Stimulated activated naive CD8-positive, alpha-beta T cell treated with anti-CD3 and anti-CD28 coated beads, Interleukin-15, Interleukin-2, amounts not matched to agents 100 ng/mL and 50 ng/mL, for 24 hours (primary cell): ENCODE measurements around the gene COL9A2.
A peak's percentile ranks its signal among the peaks of the same experiment; 100 is the strongest.
"Not testable (repeated sequence)": the region's sequence is repeated elsewhere in the genome, so short reads cannot be mapped to it uniquely, and the experiment has no call there.

Experiments
- H3K27ac Mint-ChIP-seq: one replicate; pipeline ENCODE4 v1.8.0; 2021; ENCODE audit warnings: mild to moderate bottlenecking, mixed read lengths
- H3K27me3 Mint-ChIP-seq: one replicate; pipeline ENCODE4 v1.8.0; 2021; ENCODE audit warnings: mixed read lengths
- H3K36me3 Mint-ChIP-seq: one replicate; pipeline ENCODE4 v1.8.0; 2021; ENCODE audit warnings: low read depth, mixed read lengths
- H3K4me1 Mint-ChIP-seq: one replicate; pipeline ENCODE4 v1.8.0; 2021; ENCODE audit warnings: low read depth, mixed read lengths
- H3K4me3 Mint-ChIP-seq: one replicate; pipeline ENCODE4 v1.8.0; 2021; ENCODE audit warnings: mild to moderate bottlenecking, mixed read lengths
- H3K9me3 Mint-ChIP-seq: one replicate; pipeline ENCODE4 v1.8.0; 2021; ENCODE audit warnings: mixed read lengths

Gene COL9A2

DNA sequence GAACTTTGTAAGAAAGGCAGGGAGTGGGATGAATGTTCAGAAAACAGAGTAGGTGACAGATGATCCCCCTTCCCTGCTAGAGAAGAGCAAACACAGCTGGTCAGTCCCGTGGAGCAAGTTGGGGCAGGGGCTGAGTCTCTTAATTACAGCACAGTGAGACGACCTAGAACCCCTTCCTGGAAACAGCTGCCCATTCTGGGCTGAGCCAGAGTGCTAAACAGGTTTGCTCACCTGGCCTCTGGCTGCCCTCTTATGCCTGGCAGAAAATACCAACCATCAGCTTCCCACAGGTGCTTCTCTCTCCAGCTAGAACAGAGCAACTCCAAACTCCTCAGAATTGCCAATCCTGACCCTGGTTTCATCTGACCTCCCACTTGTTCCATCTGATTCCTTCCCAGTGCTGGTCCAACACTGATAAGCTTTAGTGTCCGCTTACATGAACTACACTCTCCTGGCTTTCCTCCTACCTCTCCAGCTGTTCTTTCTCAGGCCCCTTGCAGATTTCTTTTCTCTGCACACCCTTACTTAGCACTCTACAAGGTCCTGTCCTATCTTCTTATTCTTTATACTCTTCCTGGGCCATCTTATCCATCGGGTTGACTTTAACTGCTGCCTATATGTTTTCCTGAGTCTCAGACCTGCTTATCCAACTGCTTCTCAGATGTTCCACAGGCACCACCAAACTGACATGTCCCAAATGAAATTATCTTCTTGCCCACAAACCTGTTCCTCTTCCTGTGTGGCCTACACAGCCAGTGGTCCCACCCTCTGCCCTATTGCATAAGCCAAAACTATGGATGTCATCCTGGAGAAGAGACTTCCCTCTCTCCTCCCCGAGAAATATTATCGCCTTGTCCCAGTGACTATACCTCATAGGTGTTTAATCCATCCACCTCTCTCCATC is 22.6 kb upstream of the COL9A2 start:
- Mint-ChIP-seq H3K4me1 (peaks cover 45% of the 10 kb centered on the region), H3K36me3 (no peaks in the 10 kb centered on the region), H3K4me3 (no peak overlapping the region), H3K27me3 (no peaks in the 10 kb centered on the region), H3K27ac (peak overlapping the region; percentile 9), H3K9me3 (no peaks in the 10 kb centered on the region)

- Mint-ChIP-seq H3K4me3 (peak overlapping the region; percentile 5), H3K4me1 (peaks cover 38% of the 10 kb centered on the region), H3K36me3 (no peaks in the 10 kb centered on the region), H3K9me3 (no peaks in the 10 kb centered on the region), H3K27me3 (no peaks in the 10 kb centered on the region), H3K27ac (no peak overlapping the region)
Measured at GRCh38 chr1:40338745-40339419, 21.8 kb upstream of the COL9A2 start.

DNA sequence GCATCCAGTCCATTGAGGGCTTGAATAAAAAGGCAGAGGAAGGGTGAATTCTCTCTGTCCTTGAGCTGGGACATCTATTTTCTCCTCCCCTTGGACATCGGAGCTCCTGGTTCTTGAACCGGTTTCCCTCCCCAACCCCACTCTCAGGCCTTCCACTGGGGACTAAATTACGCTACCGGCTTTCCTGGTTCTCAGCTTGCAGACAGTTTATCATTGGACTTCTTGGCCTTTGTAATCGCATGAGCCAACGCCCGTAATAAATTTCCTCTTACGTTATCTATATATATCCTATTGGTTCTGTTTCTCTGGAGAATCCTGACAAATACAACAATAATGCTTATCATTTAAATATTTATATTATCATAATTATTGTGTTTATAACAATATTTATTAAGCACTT is 20.4 kb upstream of the COL9A2 start:
- no peaks in the 10 kb centered on the region for H3K27me3 Mint-ChIP-seq
- no peak overlapping the region for H3K27ac Mint-ChIP-seq
- H3K9me3 Mint-ChIP-seq: no peaks in the 10 kb centered on the region
- no peaks in the 10 kb centered on the region for H3K36me3 Mint-ChIP-seq
- no peak overlapping the region for H3K4me3 Mint-ChIP-seq
- peaks cover 32% of the 10 kb centered on the region for H3K4me1 Mint-ChIP-seq

DNA sequence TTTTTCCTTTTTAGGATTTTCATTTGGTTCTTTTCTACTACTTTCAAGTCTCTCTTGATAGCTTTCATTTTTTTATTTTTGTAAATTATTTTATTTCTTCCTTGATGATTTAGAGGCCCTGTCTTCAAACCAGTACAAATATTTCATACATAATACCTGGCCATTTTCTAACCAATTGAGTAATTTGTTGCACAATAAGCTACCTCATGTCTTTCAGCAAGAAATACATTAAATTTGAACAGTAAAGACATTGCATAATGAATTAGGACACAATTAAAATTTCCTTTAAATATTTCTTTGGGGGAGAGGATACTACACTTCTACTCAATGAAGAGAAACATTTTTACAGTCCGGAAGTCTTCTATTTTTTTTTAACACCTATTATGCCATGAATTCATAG is 15.6 kb upstream of the COL9A2 start:
- Mint-ChIP-seq H3K4me1 (no peaks in the 10 kb centered on the region), H3K27me3 (no peaks in the 10 kb centered on the region), H3K4me3 (no peak overlapping the region), H3K9me3 (no peaks in the 10 kb centered on the region), H3K27ac (no peak overlapping the region), H3K36me3 (no peaks in the 10 kb centered on the region)

GRCh38 chr1:40331403-40331802 is 14.3 kb upstream of the COL9A2 start:
- not testable (repeated sequence) for H3K9me3 Mint-ChIP-seq, H3K4me3 Mint-ChIP-seq, H3K36me3 Mint-ChIP-seq, H3K27me3 Mint-ChIP-seq, H3K4me1 Mint-ChIP-seq, H3K27ac Mint-ChIP-seq

DNA sequence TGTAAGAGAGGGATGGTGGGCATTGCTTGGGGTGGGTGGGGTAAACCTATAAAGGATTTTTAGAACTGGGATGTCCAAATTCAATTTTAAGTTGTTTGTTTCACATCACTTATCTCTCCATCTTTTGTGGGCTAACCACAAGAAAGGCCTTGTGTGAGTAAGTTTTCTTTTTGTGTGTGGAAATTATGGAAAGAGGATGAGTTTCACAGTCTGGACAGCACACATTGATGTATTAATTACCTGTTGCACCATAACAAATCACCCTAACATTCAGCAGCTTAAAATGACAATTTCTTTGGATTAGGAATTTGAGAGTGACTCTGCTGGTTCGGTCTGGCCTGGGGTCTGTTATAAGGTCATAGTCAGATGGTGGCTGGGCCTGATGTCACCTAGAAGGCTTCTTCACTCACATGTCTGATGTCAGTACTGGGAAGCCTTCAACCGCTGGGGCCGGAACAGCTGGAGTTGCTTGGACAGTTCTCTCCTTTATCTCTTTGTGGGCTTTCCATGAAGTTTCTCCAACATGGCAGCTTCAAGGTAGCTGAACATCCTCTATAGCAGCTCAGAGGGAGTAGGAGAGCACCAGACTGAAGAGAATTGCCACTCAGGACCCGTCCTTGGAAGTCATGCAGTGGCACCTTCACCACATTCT is 2.0 kb upstream of the COL9A2 start:
- no peaks in the 10 kb centered on the region for H3K9me3 Mint-ChIP-seq
- peaks cover 26% of the 10 kb centered on the region for H3K4me1 Mint-ChIP-seq
- peaks cover 21% of the 10 kb centered on the region for H3K27me3 Mint-ChIP-seq
- no peak overlapping the region for H3K4me3 Mint-ChIP-seq
- H3K36me3 Mint-ChIP-seq: no peaks in the 10 kb centered on the region
- H3K27ac Mint-ChIP-seq: no peak overlapping the region

DNA sequence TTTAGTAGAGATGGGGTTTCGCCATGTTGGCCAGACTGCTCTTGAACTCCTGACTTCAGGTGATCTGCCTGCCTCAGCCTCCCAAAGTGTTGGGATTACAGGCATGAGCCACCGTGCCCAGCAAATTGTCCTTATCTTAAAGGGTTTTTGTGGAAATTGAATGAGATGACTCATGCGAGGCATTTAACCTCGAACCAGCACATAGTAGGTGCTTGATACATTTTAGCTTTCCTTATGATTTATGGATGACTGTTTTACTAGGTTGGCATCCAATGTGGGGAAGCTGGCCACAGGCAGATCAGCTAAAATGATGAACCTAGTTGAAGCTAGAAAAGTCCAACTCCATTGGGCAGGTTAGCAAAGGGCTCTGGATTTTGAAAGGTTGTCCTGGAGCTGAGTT is 1.4 kb upstream of the COL9A2 start:
- no peak overlapping the region for H3K4me3 Mint-ChIP-seq
- peaks cover 21% of the 10 kb centered on the region for H3K27me3 Mint-ChIP-seq
- no peaks in the 10 kb centered on the region for H3K9me3 Mint-ChIP-seq
- H3K4me1 Mint-ChIP-seq: peaks cover 30% of the 10 kb centered on the region
- H3K36me3 Mint-ChIP-seq: no peaks in the 10 kb centered on the region
- no peak overlapping the region for H3K27ac Mint-ChIP-seq

- H3K4me1 Mint-ChIP-seq: peaks cover 39% of the 10 kb centered on the region
- no peak overlapping the region for H3K27ac Mint-ChIP-seq
- peaks cover 21% of the 10 kb centered on the region for H3K27me3 Mint-ChIP-seq
Measured at GRCh38 chr1:40317394-40318074, 448 bp upstream of the COL9A2 start.

DNA sequence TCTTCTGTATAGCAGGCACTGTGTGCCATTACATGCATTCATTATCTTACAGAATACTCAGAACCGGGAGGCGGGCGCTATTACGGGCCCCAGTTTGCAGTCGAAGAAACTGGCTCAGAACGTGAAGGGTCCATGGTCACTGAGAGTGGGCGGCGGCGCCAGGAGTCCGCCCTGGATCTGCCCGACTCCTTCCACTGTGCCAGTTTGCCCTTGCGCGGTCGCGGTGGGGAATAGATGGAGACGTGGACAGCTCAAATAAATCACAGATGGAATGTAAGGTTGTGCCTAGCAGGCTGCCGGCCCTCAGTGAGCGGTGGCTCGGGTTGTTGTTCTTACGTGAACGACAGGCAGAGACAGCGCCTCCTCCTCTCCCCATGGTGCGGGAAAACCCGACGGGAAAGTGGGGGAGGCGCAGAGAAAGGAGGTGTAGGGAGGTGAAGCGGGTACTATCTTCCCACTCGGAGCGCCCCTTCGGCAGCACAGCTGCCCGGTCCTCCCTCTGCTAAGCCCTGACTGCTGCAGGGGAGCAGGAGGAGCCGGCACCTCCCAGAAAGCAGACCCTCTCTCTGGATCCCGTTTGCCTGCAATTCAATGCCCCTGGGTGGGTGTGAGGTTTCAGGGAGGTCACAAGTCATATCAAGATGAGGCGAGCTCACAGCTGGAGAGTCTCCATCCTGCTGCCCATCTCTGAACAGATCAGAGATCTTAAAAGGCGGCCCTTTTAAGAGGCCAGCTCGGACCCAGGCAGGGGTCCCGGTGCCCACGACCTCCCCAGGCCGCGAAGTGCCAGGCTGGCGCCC is 1.1 kb downstream of the COL9A2 start:
- Mint-ChIP-seq H3K4me3 (peak overlapping the region; percentile 83), H3K27me3 (peaks cover 21% of the 10 kb centered on the region), H3K27ac (peak overlapping the region; percentile 23), H3K9me3 (no peaks in the 10 kb centered on the region), H3K36me3 (no peaks in the 10 kb centered on the region), H3K4me1 (peaks cover 41% of the 10 kb centered on the region)

More at GRCh38 chr1:40317394-40318074, 448 bp upstream of the COL9A2 start:
- Mint-ChIP-seq H3K9me3 (no peaks in the 10 kb centered on the region), H3K4me3 (peak overlapping the region; percentile 11), H3K36me3 (no peaks in the 10 kb centered on the region)

DNA sequence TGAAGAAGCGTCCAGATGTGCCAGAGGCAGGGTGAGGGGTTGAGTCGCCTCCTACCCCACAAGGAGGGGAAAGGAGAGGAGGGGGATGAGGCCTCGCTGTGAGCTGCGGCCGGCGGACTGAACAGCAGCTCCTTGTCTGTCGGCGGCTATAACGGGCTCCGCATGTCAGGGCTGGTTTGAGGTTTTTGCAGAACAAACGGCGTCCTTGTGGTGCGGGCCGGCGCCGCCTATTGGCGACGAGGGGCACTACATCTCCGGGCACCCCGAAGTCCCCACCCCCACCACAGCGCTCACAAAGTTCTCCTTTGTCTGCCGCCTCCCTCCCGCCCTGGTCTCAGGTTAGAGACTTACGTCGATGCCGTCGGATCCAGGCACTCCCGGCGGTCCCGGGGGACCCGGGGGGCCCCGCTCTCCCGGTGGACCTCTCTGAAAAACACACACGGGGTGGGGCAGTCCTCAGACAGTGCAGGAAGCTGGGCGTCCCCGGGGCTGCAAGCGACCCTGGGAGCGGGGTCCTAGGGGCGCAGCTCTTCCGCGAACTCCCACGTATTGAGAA is 1.8 kb downstream of the COL9A2 start:
- Mint-ChIP-seq H3K36me3 (no peaks in the 10 kb centered on the region), H3K4me3 (peak overlapping the region; percentile 83), H3K4me1 (peaks cover 41% of the 10 kb centered on the region), H3K9me3 (no peaks in the 10 kb centered on the region), H3K27me3 (peaks cover 21% of the 10 kb centered on the region), H3K27ac (peak overlapping the region; percentile 36)

GRCh38 chr1:40314721-40315238 is 2.3 kb downstream of the COL9A2 start:
- H3K36me3 Mint-ChIP-seq: no peaks in the 10 kb centered on the region
- no peaks in the 10 kb centered on the region for H3K9me3 Mint-ChIP-seq
- peaks cover 21% of the 10 kb centered on the region for H3K27me3 Mint-ChIP-seq
- H3K27ac Mint-ChIP-seq: peak overlapping the region; percentile 66
- peaks cover 41% of the 10 kb centered on the region for H3K4me1 Mint-ChIP-seq
- peak overlapping the region; percentile 60 for H3K4me3 Mint-ChIP-seq

GRCh38 chr1:40313958-40314720 is 2.9 kb downstream of the COL9A2 start:
- Mint-ChIP-seq H3K27ac (peak overlapping the region; percentile 66), H3K4me3 (peak overlapping the region; percentile 60), H3K9me3 (no peaks in the 10 kb centered on the region), H3K4me1 (peaks cover 41% of the 10 kb centered on the region), H3K27me3 (peaks cover 19% of the 10 kb centered on the region), H3K36me3 (no peaks in the 10 kb centered on the region)

- H3K9me3 Mint-ChIP-seq: no peaks in the 10 kb centered on the region
Measured at GRCh38 chr1:40313329-40313957, 3.6 kb downstream of the COL9A2 start.

More at GRCh38 chr1:40313329-40313957, 3.6 kb downstream of the COL9A2 start:
- Mint-ChIP-seq H3K4me3 (no peak overlapping the region), H3K4me1 (peaks cover 34% of the 10 kb centered on the region), H3K27me3 (peaks cover 12% of the 10 kb centered on the region), H3K27ac (no peak overlapping the region), H3K36me3 (no peaks in the 10 kb centered on the region)
